ENCODE measurements around the gene MYL9. TPM values are rescaled to one million over a fixed set of nuclear protein-coding genes. Genes with fewer than 3 reads are reported as not detected.
A peak's percentile ranks its signal among the peaks of the same experiment; 100 is the strongest.

Gene MYL9
- polyA plus RNA-seq, 3 donors, result 0.08 to 0.20 TPM; not detected in 1

DNA sequence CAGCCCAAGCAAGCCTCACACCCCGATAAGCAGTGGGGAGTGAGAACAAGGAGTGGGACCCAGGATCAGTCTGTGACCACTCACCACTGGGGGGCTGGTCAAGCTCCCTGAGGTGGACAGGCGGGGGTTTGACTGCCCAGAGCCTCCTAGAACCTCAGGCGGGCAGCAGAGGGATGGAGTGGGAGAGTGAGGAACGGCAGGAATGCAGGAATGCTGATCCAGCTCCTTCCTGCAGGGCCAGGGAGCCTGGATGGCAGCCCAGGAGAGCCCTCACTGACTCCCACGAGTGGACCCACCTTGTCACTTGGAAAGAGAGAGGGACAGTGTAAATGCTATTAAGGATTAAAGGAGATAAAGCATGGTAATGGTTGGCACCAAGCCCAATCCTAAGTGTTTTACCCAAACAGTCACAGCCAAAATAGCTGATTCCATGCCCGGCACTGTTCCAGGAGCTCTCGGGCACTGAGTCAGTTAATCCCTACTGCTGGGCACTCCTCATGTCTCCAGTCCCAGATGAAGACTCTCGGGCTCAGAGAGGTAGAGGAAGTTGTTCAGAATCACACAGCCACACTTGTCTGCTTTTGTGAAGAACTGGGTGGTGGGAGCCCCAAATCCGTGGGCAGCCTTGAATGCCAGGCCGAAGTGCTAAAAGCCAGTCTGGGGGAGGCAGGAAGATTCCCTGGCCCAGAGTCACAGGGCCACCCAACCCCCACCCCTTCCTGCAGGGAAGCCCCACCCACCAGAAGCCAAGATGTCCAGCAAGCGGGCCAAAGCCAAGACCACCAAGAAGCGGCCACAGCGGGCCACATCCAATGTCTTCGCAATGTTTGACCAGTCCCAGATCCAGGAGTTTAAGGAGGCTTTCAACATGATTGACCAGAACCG is 3.1 kb downstream of the MYL9 start:
- Mint-ChIP-seq H3K36me3 (no peaks in the 10 kb centered on the region), H3K9me3 (peaks cover 0 to 1% (median 0%) of the 10 kb centered on the region in 7 donors), H3K4me3 (no peak overlapping the region), H3K27me3 (ENCODE audit: low read depth in 3 of 3) (peaks cover 0 to 6% (median 5%) of the 10 kb centered on the region in 3 donors), H3K4me1 (peaks cover 1% of the 10 kb centered on the region), H3K27ac (peak overlapping the region in 2 of 7 donors; percentile 27 to 36)
- Histone ChIP-seq H3K4me2 (replicated peaks; ENCODE audit: extremely low read depth, low read length, poor library complexity, severe bottlenecking) (no peak overlapping the region), H3K27ac (ENCODE audit: low read depth in 1 of 2, low read length in 2 of 2) (no peak overlapping the region), H3K4me1 (ENCODE audit: control insufficient read depth in 1 of 2, insufficient read depth in 2 of 2, low read length in 2 of 2) (peaks cover 9 to 13% of the 10 kb centered on the region in 2 donors), H2AFZ (ENCODE audit: insufficient read depth, low read depth, low read length, poor library complexity, severe bottlenecking) (no peak overlapping the region), H3K4me3 (replicated peaks in 1 of 3; ENCODE audit: low read depth in 2 of 3, low read length in 3 of 3) (no peak overlapping the region), H4K20me1 (ENCODE audit: insufficient read depth, low read length) (no peaks in the 10 kb centered on the region), H3K9ac (ENCODE audit: insufficient read depth, low read length, poor library complexity, severe bottlenecking) (no peak overlapping the region), H3K79me2 (ENCODE audit: insufficient read depth, low read length) (no peaks in the 10 kb centered on the region), H3K9me3 (replicated peaks in 1 of 2; ENCODE audit: control insufficient read depth in 1 of 2, insufficient read depth in 1 of 2, low read length in 2 of 2) (no peaks in the 10 kb centered on the region), H3K36me3 (replicated peaks in 1 of 2; ENCODE audit: control insufficient read depth in 1 of 2, insufficient read depth in 2 of 2, low read length in 2 of 2) (no peaks in the 10 kb centered on the region), H3K27me3 (ENCODE audit: control insufficient read depth in 2 of 2, insufficient read depth in 2 of 2, low read length in 2 of 2) (no peaks in the 10 kb centered on the region)
- DNase-seq, result no peak
- TF ChIP-seq, protein P1, sequence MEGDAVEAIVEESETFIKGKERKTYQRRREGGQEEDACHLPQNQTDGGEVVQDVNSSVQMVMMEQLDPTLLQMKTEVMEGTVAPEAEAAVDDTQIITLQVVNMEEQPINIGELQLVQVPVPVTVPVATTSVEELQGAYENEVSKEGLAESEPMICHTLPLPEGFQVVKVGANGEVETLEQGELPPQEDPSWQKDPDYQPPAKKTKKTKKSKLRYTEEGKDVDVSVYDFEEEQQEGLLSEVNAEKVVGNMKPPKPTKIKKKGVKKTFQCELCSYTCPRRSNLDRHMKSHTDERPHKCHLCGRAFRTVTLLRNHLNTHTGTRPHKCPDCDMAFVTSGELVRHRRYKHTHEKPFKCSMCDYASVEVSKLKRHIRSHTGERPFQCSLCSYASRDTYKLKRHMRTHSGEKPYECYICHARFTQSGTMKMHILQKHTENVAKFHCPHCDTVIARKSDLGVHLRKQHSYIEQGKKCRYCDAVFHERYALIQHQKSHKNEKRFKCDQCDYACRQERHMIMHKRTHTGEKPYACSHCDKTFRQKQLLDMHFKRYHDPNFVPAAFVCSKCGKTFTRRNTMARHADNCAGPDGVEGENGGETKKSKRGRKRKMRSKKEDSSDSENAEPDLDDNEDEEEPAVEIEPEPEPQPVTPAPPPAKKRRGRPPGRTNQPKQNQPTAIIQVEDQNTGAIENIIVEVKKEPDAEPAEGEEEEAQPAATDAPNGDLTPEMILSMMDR (IDR thresholded peaks at IDR 0.05), result no peak
- 97% methylated on average over 13 of the region's 15 CpGs for WGBS (ENCODE audit: insufficient coverage)
- intact Hi-C loops (cut with micrococcal nuclease), result loop anchor here in 1 of 2 donors (10.0 kb wide), 1 partner anchor 340 kb away; no protein-coding TSS in a partner anchor

DNA sequence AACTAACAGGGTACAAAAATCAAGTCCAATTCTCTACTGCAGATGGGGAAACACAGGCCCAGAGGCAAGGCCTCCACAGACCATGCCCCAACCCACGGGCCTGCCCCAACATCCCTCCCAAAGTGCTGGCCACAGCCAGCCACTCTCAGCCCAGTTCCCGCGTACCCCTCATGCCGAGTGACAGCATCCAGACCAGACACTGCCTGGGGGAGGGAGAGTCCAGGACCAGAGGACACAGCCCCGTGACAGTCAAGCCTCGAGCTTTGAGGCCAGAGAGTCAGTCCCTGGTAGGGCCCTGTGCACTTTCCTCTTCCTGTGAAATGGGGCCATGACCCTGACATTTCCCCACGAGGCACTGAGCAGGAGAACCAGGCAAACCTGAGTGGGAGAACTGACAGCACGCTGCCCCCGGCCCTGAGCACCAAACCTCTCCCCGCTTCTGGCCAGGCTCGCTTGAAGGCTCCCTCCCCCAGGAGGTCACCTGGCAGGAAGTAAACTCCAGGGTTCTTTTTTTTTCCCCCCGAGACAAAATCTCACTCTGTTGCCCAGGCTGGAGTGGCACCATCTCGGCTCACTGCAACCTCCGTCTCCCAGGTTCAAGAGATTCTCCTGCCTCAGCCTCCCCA is 4.9 kb downstream of the MYL9 start:
- Histone ChIP-seq H3K4me2 (replicated peaks; ENCODE audit: extremely low read depth, low read length, poor library complexity, severe bottlenecking) (no peak overlapping the region), H3K27ac (ENCODE audit: low read depth in 1 of 2, low read length in 2 of 2) (no peak overlapping the region), H3K4me1 (ENCODE audit: control insufficient read depth in 1 of 2, insufficient read depth in 2 of 2, low read length in 2 of 2) (peaks cover 5 to 8% of the 10 kb centered on the region in 2 donors), H3K36me3 (replicated peaks in 1 of 2; ENCODE audit: control insufficient read depth in 1 of 2, insufficient read depth in 2 of 2, low read length in 2 of 2) (no peaks in the 10 kb centered on the region), H3K9me3 (replicated peaks in 1 of 2; ENCODE audit: control insufficient read depth in 1 of 2, insufficient read depth in 1 of 2, low read length in 2 of 2) (no peaks in the 10 kb centered on the region), H3K4me3 (replicated peaks in 1 of 3; ENCODE audit: low read depth in 2 of 3, low read length in 3 of 3) (no peak overlapping the region), H2AFZ (ENCODE audit: insufficient read depth, low read depth, low read length, poor library complexity, severe bottlenecking) (no peak overlapping the region), H4K20me1 (ENCODE audit: insufficient read depth, low read length) (no peaks in the 10 kb centered on the region), H3K9ac (ENCODE audit: insufficient read depth, low read length, poor library complexity, severe bottlenecking) (no peak overlapping the region), H3K79me2 (ENCODE audit: insufficient read depth, low read length) (no peaks in the 10 kb centered on the region), H3K27me3 (ENCODE audit: control insufficient read depth in 2 of 2, insufficient read depth in 2 of 2, low read length in 2 of 2) (no peaks in the 10 kb centered on the region)
- Mint-ChIP-seq H3K27me3 (ENCODE audit: low read depth in 3 of 3) (peaks cover 0 to 5% (median 1%) of the 10 kb centered on the region in 3 donors), H3K27ac (peak overlapping the region in 3 of 7 donors; percentile 51 to 70 (median 67)), H3K36me3 (no peaks in the 10 kb centered on the region), H3K4me3 (no peak overlapping the region), H3K4me1 (peaks cover 1% of the 10 kb centered on the region), H3K9me3 (peaks cover 0 to 1% (median 0%) of the 10 kb centered on the region in 7 donors)
- TF ChIP-seq, protein P1 (IDR thresholded peaks at IDR 0.05), result no peak
- intact Hi-C loops (cut with micrococcal nuclease), result loop anchor here in 1 of 2 donors (10.0 kb wide), 1 partner anchor 339 kb away; no protein-coding TSS in a partner anchor
- no peak for DNase-seq
- 88% methylated on average over 8 of the region's 14 CpGs for WGBS (ENCODE audit: insufficient coverage)
